MG63 (cell line): ENCODE data around the gene ORM1. TPM values are rescaled to one million over a fixed set of nuclear protein-coding genes. Genes with fewer than 3 reads are reported as not detected.

Experiments
- DNase-seq: peaks from one replicate; pipeline ENCODE4 v3.0.0-alpha.2; 2020
- H3K27me3 ChIP-seq: fragments of 250-450 bp; sonication (Bioruptor Pico); 2 replicates; pipeline ENCODE4 v1.5.1; 2020; ENCODE audit warnings: mild to moderate bottlenecking, moderate library complexity
- H3K36me3 ChIP-seq: fragments of 250-450 bp; sonication (Bioruptor Pico); 2 replicates; pipeline ENCODE4 v1.5.1; 2020; ENCODE audit warnings: mild to moderate bottlenecking, moderate library complexity
- H3K4me3 ChIP-seq: fragments of 250-450 bp; sonication (Bioruptor Pico); 2 replicates; pipeline ENCODE4 v1.5.1; 2020; ENCODE audit warnings: mild to moderate bottlenecking, moderate library complexity
- H3K9me3 ChIP-seq: fragments of 250-450 bp; sonication (Bioruptor Pico); 2 replicates; pipeline ENCODE4 v1.5.1; 2020; ENCODE audit warnings: mild to moderate bottlenecking, moderate library complexity
- total RNA-seq: library from RNA; depleted of rRNA; stranded (reverse); fragments of >200 nt; shearing (Covaris generic); gene quantifications from 2 replicates; pipeline ENCODE4 v1.2.3, GENCODE V29; 2014; ENCODE audit warnings: low replicate concordance

The ORM1 gene
- total RNA-seq, 1 experiment from 2014 or later, result not detected

DNA sequence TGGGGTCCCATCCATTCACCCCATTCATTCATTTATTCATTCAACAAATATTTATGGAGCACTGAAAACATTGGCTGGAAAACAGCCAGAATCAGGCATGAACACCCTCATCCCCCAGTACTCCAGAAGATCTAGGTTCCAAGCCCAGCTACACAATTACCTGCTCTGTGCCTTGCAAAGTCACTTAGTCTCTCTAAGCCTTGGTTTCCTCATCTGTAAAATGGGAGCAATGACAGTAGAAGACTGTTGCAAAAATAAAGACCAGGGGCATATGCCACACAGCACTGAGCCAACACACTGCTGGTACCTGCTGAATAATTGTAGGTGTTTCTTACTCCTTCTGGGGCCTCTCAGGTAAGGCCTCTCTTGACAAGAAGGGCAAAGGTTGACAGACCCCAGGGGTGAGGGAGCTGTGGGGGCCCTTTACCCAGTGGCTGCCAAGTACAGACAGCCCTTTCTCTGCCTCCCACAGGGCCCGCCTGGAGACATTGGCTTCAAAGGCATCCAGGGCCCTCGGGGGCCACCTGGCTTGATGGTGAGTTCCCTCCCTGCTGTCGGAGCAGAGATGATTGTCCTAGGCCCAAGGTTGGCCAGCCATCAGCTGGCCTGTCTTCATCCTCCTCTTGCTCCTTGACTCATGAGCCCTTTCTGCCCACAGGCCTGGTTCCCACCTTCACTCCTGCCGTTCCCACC, 22.6 kb upstream of the ORM1 start:
- Histone ChIP-seq H3K9me3 (peaks cover 4% of the 10 kb centered on the region), H3K36me3 (peaks cover 11% of the 10 kb centered on the region), H3K27me3 (no peaks in the 10 kb centered on the region), H3K4me3 (no peak overlapping the region)
- DNase-seq, result no peak

DNA sequence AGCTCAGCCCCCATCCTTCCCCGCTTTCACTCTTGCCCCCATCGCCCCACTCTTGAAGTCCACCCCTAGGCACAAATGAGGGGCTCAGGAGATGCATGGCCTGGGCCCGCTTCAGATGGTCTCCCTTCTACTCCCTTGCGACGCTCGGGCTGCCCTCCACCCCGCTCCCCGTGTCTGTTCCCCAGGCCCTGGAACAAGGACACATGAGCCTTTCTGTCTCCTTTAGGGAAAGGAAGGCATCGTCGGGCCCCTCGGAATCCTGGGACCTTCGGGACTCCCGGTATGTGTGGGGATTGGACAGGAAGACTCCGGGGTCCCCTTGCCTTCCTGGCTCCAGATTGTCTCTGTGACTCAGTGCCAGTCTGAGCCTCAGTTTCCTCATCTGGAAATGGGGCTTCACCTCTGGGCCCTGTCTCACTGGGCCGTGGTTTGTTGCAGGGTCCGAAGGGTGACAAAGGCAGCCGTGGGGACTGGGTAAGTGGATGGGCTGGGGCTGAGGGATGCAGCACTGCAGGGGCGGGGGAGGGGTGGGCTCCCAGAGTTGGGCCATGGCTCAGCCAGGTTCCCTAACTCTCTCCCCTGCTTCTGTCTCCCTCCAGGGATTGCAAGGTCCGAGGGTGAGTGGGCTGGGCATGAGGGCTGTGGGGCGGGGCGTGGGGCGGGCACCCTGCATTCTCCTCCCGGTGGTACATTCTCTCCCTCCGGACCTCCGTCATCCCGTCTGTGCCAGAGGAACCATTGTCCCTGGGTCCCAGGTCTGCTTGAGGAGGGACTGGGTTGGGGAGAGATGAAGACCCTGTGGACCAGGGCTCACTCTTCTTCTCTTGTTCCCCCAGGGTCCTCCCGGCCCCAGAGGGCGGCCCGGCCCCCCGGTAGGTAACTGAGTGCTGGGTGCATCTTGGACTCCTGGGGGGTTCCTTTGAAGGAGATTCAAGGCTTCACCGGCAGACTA, 21.8 kb upstream of the ORM1 start:
- H3K36me3 ChIP-seq, result peaks cover 5% of the 10 kb centered on the region
- no peak overlapping the region for H3K4me3 ChIP-seq
- no peak for DNase-seq

DNA sequence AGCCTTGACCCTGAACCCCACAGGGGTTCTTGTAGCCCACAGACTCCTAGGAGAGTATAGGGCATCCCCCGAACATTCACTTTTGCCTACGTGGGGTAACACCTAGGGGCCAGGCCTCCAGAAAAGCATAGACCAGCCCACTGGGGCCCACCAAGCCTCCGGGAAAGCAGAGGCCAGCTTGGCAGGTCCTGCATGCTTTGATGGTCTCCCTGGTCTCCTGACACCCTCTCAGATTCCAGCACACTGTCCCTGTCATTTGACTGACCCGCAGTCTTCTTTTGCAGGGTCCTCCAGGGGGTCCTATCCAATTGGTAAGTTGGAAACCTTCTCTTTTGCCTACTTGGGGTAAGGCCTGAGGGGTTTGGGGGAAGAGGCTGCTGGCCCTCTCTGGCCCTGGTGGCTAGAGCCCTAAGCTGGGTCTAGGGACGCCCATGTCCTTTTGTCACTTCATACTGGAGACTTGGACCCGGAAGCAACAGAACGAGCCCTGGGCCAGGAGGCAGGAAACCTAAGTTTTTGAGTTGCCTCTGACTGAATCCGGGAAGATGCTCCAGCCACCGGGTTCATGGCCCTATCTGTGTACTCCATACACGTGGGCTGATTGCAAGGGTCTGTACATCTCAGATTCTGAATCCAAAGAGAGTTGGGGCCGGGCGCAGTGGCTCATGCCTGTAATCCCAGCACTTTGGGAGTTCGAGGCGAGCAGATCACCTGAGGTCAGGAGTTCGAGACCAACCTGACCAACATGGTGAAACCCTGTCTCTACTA, 20.9 kb upstream of the ORM1 start:
- Histone ChIP-seq H3K27me3 (no peaks in the 10 kb centered on the region), H3K36me3 (no peaks in the 10 kb centered on the region; the same call in 1 of the 2 replicates), H3K4me3 (no peak overlapping the region), H3K9me3 (no peaks in the 10 kb centered on the region)
- no peak for DNase-seq

More for the DNA sequence above, 21.8 kb upstream of the ORM1 start:
- H3K27me3 ChIP-seq, result no peaks in the 10 kb centered on the region
- H3K9me3 ChIP-seq, result peaks cover 4% of the 10 kb centered on the region

DNA sequence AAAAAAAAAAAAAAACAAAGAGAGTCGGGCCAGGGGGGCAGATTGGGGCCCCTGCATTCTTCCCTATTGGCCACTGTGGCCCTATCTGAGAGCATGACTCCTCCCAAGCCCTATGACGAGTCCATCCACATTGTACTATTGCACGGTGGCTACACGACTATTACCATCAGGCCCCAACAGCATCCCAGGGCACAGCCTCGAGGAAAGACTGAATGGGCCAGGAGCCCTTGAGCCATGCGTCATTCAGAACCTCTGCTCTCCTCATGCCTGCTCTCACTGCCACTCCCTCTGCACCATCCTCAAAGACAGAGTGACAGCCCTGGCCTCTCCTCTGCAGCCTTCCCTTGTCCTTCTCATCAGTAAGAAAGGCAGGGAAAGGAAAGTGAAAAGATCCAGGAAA, 20.2 kb upstream of the ORM1 start:
- Histone ChIP-seq H3K9me3 (no peaks in the 10 kb centered on the region), H3K27me3 (no peaks in the 10 kb centered on the region), H3K36me3 (no peaks in the 10 kb centered on the region; the same call in 1 of the 2 replicates), H3K4me3 (no peak overlapping the region)
- DNase-seq, result no peak

DNA sequence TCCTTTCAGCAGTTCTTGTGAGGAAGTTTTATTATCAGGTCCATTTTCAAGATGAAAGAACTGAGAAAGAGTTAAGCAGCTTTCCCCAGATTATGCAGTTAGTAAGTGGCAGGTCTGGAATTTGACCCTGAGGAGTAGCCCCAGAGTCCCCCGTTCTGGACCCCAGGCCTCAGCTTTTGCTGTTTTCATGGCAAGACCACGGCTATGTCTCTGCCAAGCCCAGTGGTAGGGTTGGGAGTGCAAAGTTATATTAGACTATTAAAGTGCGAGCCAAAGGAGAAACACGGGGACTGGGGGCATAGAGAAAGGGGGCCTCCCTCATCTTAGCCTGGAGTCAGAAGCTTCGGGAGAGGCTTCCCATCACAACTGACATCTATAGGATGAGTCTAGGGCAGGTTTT, 19.3 kb upstream of the ORM1 start:
- H3K9me3 ChIP-seq, result no peaks in the 10 kb centered on the region
- no peaks in the 10 kb centered on the region; the same call in 1 of the 2 replicates for H3K36me3 ChIP-seq
- no peaks in the 10 kb centered on the region for H3K27me3 ChIP-seq
- no peak overlapping the region for H3K4me3 ChIP-seq
- DNase-seq, result no peak

DNA sequence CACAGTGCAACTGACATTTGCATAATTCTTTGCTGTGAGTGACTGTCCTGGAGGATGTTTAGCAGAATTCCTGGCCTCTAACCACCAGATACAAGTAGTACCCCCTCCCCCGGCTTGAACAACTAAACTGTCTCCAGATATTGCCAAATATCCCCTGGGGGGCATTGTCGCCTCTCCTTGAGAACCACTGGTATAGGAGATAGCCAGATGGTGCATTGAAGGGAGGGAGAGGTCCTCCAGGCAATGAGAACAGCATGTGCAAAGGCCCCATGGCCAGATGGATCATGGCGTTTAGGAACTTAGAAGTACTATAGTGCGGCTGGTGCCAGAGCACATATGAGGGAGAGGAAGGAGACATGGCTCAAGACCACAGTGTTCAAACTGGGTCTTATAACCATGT, 18.9 kb upstream of the ORM1 start:
- no peaks in the 10 kb centered on the region for H3K27me3 ChIP-seq
- H3K4me3 ChIP-seq, result no peak overlapping the region
- DNase-seq, result no peak
- no peaks in the 10 kb centered on the region for H3K36me3 ChIP-seq
- H3K9me3 ChIP-seq, result no peaks in the 10 kb centered on the region

DNA sequence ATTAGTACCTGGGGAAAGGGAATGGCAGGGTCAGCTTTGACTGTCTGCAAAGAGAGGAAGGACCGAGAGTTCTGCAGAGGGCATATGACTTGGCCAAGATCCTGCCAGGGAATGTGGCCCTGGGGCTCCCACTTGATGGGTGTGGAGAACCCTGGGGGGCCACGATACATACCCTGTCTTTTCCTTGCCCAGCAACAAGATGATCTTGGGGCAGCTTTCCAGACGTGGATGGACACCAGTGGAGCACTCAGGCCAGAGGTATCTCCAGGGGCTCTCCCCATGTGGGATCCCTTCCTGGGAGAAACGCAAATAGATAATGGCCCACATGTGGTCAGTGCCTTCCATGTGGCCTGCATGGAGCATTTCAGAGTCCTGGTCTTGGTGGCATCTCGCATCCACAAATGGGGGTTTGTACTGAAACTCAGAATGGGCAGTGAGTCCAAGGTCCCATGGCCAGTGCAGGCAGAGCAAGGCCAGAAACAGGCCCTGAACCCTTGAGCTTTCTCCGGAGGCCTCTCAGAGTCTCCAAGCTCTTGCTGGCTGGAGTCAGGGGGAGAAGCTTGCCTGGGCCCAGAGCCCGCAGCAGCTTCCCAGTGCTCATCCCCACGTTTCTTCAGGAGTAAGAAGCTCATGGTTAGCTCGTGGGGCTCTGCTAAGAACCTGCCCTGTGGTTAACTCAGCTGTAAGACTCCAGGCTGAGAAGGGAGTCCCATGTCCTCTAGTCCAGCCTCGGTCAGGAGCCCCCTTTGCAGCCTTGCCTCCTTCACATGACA, 18.3 kb upstream of the ORM1 start:
- no peaks in the 10 kb centered on the region for H3K9me3 ChIP-seq
- DNase-seq, result no peak
- no peak overlapping the region for H3K4me3 ChIP-seq
- no peaks in the 10 kb centered on the region for H3K36me3 ChIP-seq
- H3K27me3 ChIP-seq, result no peaks in the 10 kb centered on the region

DNA sequence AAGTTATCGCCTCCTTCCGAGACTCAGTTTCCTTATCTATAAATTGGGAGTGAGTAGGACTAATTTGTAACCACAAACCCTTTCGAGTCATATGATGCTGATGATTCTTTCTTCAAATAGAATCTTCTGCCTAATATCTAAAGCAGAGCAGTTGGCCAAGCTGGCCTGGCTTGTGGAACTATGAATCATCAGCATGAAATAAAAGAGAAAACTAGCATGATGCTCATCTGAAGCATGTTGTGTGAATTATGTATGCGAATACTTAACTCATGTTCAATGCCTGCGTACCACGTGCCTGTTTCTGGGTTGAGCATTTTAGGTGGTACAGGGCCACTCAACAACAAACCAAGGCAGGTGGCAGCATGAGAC, 15.0 kb upstream of the ORM1 start:
- no peaks in the 10 kb centered on the region for H3K9me3 ChIP-seq
- H3K27me3 ChIP-seq, result no peaks in the 10 kb centered on the region
- no peak for DNase-seq
- H3K4me3 ChIP-seq, result no peak overlapping the region
- H3K36me3 ChIP-seq, result no peaks in the 10 kb centered on the region

DNA sequence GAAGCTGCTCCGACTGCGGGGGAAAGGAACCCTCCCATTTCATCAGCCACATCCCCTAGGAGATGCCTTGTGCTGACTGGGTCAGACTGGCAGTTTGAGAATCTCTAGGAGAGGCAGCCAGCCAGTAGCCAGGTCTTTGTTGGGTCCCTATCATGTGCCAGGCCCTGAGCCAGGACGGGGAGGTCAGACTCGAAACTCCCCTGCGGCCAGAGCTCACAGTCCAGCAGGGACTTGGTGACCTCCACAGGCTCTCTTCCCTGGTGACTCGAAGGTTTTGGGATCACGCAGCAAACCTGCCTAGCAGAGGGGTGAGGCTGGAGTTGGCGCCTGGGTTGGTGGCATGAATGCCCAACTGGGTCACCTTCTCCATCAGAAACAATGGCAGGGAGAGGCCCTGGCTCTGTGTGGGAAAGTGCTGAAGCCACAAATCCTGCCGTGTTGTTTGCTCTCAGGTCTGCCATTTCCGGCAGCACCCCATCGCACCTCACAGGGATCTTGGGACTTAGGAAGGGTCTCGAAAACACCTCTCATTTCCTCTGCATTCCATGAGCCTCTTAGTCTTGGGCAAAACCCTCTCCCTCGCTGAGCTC, 14.4 kb upstream of the ORM1 start:
- H3K36me3 ChIP-seq, result no peaks in the 10 kb centered on the region
- no peak overlapping the region for H3K4me3 ChIP-seq
- no peaks in the 10 kb centered on the region for H3K9me3 ChIP-seq
- no peaks in the 10 kb centered on the region for H3K27me3 ChIP-seq
- no peak for DNase-seq

DNA sequence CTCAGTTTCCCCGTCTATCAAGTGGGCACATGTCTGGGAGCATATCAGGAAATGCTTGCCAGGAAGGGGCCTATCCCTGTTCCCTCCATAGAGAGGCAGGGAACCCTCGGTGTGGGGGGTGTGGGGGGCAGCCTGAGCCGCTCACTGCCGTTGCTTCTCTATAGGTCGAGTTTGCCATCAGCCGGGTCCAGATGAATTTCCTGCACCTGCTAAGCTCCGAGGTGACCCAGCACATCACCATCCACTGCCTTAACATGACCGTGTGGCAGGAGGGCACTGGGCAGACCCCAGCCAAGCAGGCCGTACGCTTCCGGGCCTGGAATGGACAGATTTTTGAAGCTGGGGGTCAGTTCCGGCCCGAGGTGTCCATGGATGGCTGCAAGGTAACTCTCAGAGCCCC, 13.8 kb upstream of the ORM1 start:
- Histone ChIP-seq H3K36me3 (no peaks in the 10 kb centered on the region), H3K27me3 (no peaks in the 10 kb centered on the region), H3K9me3 (no peaks in the 10 kb centered on the region), H3K4me3 (no peak overlapping the region)
- DNase-seq, result no peak

DNA sequence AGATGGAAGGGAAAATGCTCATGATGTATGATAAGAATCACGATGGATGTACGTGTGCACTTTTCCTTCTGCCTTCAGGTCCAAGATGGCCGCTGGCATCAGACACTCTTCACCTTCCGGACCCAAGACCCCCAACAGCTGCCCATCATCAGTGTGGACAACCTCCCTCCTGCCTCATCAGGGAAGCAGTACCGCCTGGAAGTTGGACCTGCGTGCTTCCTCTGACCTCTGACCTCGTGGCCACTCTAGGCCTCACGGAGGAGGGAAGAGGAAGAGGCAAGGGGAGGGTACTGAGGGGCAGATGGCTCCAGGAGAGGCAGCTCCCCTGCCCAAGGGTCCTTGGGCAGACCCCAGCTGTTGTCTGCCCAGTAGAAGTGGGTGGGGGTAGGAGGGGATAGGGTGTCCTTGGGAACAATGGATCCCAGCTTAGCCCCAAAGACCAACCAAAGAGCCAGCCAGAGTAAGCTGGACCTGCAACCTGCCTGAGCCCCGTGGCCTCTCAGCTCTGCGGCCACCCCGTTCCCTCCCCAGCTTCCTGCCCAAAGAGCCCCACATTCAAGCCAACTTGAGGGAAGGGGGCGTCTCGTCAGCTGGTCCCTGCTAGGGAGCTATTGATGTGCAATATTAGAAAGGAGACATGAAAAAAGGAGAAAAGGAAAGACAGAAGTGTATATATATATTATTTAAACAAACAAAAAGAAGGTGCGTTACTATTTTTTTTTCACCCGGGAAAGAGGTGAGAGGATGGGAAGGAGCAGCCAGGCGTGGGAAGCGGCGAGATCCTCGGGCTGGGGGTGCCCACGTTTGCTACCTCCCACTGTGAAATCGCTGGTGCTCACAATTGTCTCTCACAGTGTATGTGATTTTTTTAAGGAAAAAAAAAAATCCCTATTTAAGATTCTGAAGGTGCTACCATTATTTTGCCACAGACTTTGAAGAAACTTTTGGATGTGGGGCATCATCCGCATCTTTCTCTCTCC, 12.1 kb upstream of the ORM1 start:
- no peak overlapping the region for H3K4me3 ChIP-seq
- DNase-seq, result no peak
- H3K27me3 ChIP-seq, result no peaks in the 10 kb centered on the region
- no peaks in the 10 kb centered on the region for H3K9me3 ChIP-seq
- no peaks in the 10 kb centered on the region for H3K36me3 ChIP-seq

DNA sequence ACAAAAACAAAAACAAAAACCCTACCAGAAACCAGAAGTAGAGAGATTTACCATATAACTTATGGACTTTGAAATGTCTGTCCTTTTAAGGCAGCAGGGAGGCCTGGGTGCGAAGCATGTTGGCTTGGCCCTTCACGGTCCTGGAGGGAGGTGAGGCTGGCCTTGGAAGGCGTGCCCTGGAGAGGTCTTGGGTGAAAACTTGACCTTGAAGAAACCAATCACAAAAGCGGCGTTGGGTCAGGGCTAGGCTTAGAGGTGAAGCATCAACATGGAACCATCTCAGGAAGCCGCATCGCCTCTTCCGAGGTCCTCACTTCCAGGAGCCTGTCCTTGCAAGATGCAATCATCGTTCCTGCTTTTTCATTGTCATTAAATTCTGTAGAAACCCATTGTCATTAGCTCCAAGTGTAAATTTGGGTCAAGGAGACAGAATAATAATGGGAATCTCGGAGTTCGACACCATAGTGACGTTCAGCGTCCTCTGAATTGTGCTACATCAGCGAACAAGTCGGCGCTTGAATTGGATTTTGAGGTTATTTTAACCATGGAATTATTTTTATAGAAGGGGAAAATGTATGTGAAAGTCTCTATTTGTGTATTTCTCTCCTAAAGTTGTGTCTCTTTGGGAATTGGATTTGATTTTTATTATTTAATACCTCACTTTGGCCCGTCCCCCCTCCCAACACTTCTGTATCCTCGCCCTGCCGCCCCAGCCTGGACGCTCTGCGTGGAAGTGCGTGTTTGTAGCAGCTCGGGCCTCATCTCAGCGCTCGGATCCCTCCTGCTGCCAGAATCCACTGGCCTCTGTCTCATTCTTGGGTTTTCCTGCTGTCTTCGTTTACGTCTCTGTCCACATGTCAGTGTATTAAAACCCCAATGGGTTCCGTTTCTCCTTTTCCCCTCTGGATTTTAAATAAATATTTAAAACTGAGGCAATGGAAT, 11.1 kb upstream of the ORM1 start:
- Histone ChIP-seq H3K36me3 (no peaks in the 10 kb centered on the region), H3K27me3 (no peaks in the 10 kb centered on the region), H3K9me3 (no peaks in the 10 kb centered on the region), H3K4me3 (no peak overlapping the region)
- no peak for DNase-seq

DNA sequence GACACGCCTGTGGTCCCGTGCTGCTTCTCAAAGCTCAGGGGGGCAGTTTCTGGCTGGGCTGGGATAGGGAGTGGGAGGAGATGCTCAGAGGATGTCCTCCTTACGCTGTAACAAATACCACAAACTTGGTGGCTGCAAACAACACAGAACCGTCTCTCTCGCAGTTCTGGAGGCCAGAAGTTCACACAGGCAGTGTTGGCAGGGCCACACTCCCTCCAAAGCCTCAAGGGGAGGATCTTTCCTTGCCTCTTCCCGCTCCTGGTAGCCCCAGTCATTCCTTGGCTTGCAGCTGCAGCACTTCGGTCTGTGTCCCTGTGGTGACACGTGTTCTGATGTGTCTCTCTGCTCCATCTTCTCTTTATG, 10.4 kb upstream of the ORM1 start:
- Histone ChIP-seq H3K4me3 (no peak overlapping the region), H3K36me3 (no peaks in the 10 kb centered on the region), H3K9me3 (no peaks in the 10 kb centered on the region), H3K27me3 (no peaks in the 10 kb centered on the region)
- DNase-seq, result no peak

DNA sequence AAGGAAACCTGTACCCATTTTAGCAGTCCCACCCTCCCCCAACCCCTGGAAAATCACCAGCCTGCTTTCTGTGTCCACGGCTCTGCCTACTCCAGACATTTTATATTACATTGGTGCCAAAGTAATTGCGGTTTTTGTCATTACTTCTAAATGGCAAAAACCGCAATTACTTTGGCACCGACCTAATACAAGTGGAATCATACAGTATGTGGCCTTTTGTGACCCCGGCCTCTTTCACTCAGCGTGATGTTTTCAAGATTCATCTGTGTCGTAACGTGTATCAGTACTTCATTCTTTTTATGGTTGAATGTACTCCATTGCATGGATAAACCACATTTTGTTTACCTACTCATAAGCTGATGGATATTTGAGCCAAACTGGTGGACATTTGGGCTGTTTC, 9.7 kb upstream of the ORM1 start:
- H3K27me3 ChIP-seq, result no peaks in the 10 kb centered on the region
- DNase-seq, result peak; percentile 32
- H3K36me3 ChIP-seq, result no peaks in the 10 kb centered on the region
- H3K9me3 ChIP-seq, result no peaks in the 10 kb centered on the region
- H3K4me3 ChIP-seq, result no peak overlapping the region
